Type B pancreatic cell (in vitro differentiated cells): ENCODE results near the gene ZNF771. TPM values are rescaled to one million over a fixed set of nuclear protein-coding genes. Genes with fewer than 3 reads are reported as not detected.
A peak's percentile ranks its signal among the peaks of the same experiment; 100 is the strongest.

Source experiments
- DNase-seq: peaks from one replicate; pipeline ENCODE4 v3.0.0; 2021; ENCODE audit warnings: mixed read lengths; ENCODE audit not compliant: unreplicated experiment; ENCODE audit errors: extremely low spot score
- H3K27ac Mint-ChIP-seq: 2 replicates; pipeline ENCODE4 v1.8.0; 2021; ENCODE audit warnings: mild to moderate bottlenecking, mixed read lengths
- H3K27me3 Mint-ChIP-seq: 2 replicates; pipeline ENCODE4 v1.8.0; 2021; ENCODE audit warnings: mixed read lengths
- H3K36me3 Mint-ChIP-seq: 2 replicates; pipeline ENCODE4 v1.8.0; 2021; ENCODE audit warnings: mixed read lengths
- H3K4me1 Mint-ChIP-seq: one replicate; pipeline ENCODE4 v1.8.0; 2021; ENCODE audit warnings: mixed read lengths; ENCODE audit not compliant: unreplicated experiment
- H3K4me3 Mint-ChIP-seq: 2 replicates; pipeline ENCODE4 v1.8.0; 2021; ENCODE audit warnings: mild to moderate bottlenecking, mixed read lengths
- H3K9me3 Mint-ChIP-seq: 2 replicates; pipeline ENCODE4 v1.8.0; 2021; ENCODE audit warnings: mixed read lengths
- CTCF ChIP-seq: fragments of 200-600 bp; sonication (generic); conservative IDR thresholded peaks from 2 replicates; pipeline ENCODE4 v1.5.0; 2021; ENCODE audit warnings: antibody characterized with exemption, mild to moderate bottlenecking
- total RNA-seq: library from RNA; stranded (reverse); gene quantifications from 2 replicates; pipeline ENCODE4 v1.2.1, GENCODE V29; 2021; ENCODE audit warnings: low replicate concordance

The ZNF771 gene
- total RNA-seq, 1 donor from 2014 or later: 15.5 TPM

GRCh38 chr16:30417529-30418349 lies 10.3 kb downstream of the ZNF771 start:
- H3K4me1 Mint-ChIP-seq: peaks cover 9% of the 10 kb centered on the region
- no peak overlapping the region for H3K27ac Mint-ChIP-seq
- peak; percentile 44 for TF ChIP-seq CTCF
- H3K4me3 Mint-ChIP-seq: peak overlapping the region; percentile 54
- peaks cover 25% of the 10 kb centered on the region for H3K36me3 Mint-ChIP-seq
- DNase-seq: peak; percentile 90
- H3K27me3 Mint-ChIP-seq: no peaks in the 10 kb centered on the region
- H3K9me3 Mint-ChIP-seq: no peaks in the 10 kb centered on the region

- H3K9me3 Mint-ChIP-seq: no peaks in the 10 kb centered on the region
- peaks cover 9% of the 10 kb centered on the region for H3K4me1 Mint-ChIP-seq
- peaks cover 28% of the 10 kb centered on the region for H3K36me3 Mint-ChIP-seq
- H3K27ac Mint-ChIP-seq: peak overlapping the region; percentile 56
- no peaks in the 10 kb centered on the region for H3K27me3 Mint-ChIP-seq
- peak overlapping the region; percentile 79 for H3K4me3 Mint-ChIP-seq
- TF ChIP-seq CTCF: no peak
- DNase-seq: no peak
These were observed 11.2 kb downstream of the ZNF771 start for GRCh38 chr16:30418350-30419181.

GRCh38 chr16:30421010-30421409 lies 13.6 kb downstream of the ZNF771 start:
- Mint-ChIP-seq H3K27ac (no peak overlapping the region), H3K4me3 (no peak overlapping the region), H3K36me3 (peaks cover 29% of the 10 kb centered on the region), H3K4me1 (peaks cover 9% of the 10 kb centered on the region), H3K9me3 (no peaks in the 10 kb centered on the region), H3K27me3 (no peaks in the 10 kb centered on the region)
- TF ChIP-seq CTCF: no peak
- no peak for DNase-seq

GRCh38 chr16:30428055-30428454 lies 20.6 kb downstream of the ZNF771 start:
- H3K4me1 Mint-ChIP-seq: peaks cover 14% of the 10 kb centered on the region
- H3K27ac Mint-ChIP-seq: no peak overlapping the region
- DNase-seq: no peak
- TF ChIP-seq CTCF: no peak
- no peaks in the 10 kb centered on the region for H3K9me3 Mint-ChIP-seq
- H3K36me3 Mint-ChIP-seq: peaks cover 14% of the 10 kb centered on the region
- H3K27me3 Mint-ChIP-seq: no peaks in the 10 kb centered on the region
- peak overlapping the region; percentile 41 for H3K4me3 Mint-ChIP-seq

- Mint-ChIP-seq H3K27ac (peak overlapping the region; percentile 8), H3K4me3 (no peak overlapping the region), H3K9me3 (no peaks in the 10 kb centered on the region), H3K36me3 (peaks cover 10% of the 10 kb centered on the region), H3K27me3 (no peaks in the 10 kb centered on the region), H3K4me1 (peaks cover 14% of the 10 kb centered on the region)
- DNase-seq: no peak
- TF ChIP-seq CTCF: no peak
These were observed 21.9 kb downstream of the ZNF771 start for GRCh38 chr16:30429418-30429677.
